Thyroid gland (tissue), 4 donors: ENCODE measurements around the gene TBC1D4. TPM values are rescaled to one million over a fixed set of nuclear protein-coding genes. Genes with fewer than 3 reads are reported as not detected.

Experiments used
- DNase-seq, 2 donors: peaks; one replicate each; pipeline ENCODE4 v3.0.0-alpha.2; 2019
- H3K27ac ChIP-seq, 3 donors: fragments of 200-600 bp; sonication (generic); 1 replicate in 2 of 3; 2 replicates in 1 of 3; pipeline ENCODE4 v1.5.1; 2016 to 2019; ENCODE audit warnings: mild to moderate bottlenecking in 1 of 3, moderate library complexity in 1 of 3
- H3K27me3 ChIP-seq: fragments of 200-600 bp; sonication (generic); one replicate; pipeline ENCODE4 v1.5.1; 2019
- H3K36me3 ChIP-seq, 2 donors: fragments of 200-600 bp; sonication (generic); one replicate each; pipeline ENCODE4 v1.5.1; 2016 to 2019
- H3K4me1 ChIP-seq, 2 donors: fragments of 200-600 bp; sonication (generic); one replicate each; pipeline ENCODE4 v1.5.1; 2017 to 2019
- H3K4me3 ChIP-seq, 3 donors: fragments of 200-600 bp; sonication (generic); replicated peaks in 1 of 3; 1 replicate in 2 of 3; 2 replicates in 1 of 3; pipeline ENCODE4 v1.5.1; 2016; ENCODE audit warnings: mild to moderate bottlenecking in 1 of 3
- H3K9me3 ChIP-seq: fragments of 200-600 bp; sonication (generic); one replicate; pipeline ENCODE4 v1.5.1; 2017
- CTCF ChIP-seq, 6 experiments: fragments of 200-600 bp in 3 of 6; fragments of 450-650 bp in 3 of 6; sonication (generic) in 3 of 6; IDR thresholded peaks; one replicate each; pipeline ENCODE4 v1.5.1; 2016 to 2019; ENCODE audit warnings: antibody characterized with exemption in 6 of 6, mild to moderate bottlenecking in 2 of 6, inconsistent platforms in 1 of 6, moderate library complexity in 1 of 6
- POLR2A ChIP-seq, 2 donors: fragments of 450-650 bp; IDR thresholded peaks; one replicate each; pipeline ENCODE4 v1.6.1; 2017; ENCODE audit warnings: antibody characterized with exemption in 2 of 2, mild to moderate bottlenecking in 2 of 2, moderate library complexity in 1 of 2
- WGBS, 2 donors: methylation state at CpG; one replicate each; pipeline ENCODE4 v1.1.5; 2017; 5-methylcytosine and 5-hydroxymethylcytosine counted together
- intact Hi-C: fragments of 100-400 bp; cut with DNase I; formaldehyde crosslinking; loops from one replicate; pipeline ENCODE4 v1.15.1; 2023
- total RNA-seq, 4 donors: library from RNA; depleted of rRNA; stranded (reverse); fragments of >200 nt; gene quantifications; one replicate each; pipeline ENCODE4 v1.2.3, GENCODE V29; 2016

The TBC1D4 gene
- total RNA-seq, 4 donors from 2014 or later: 42.5 to 72.6 (median 70.6) TPM

GRCh38 chr13:75321084-75321483 is 160.9 kb downstream of the TBC1D4 start:
- intact Hi-C loops: no loop called here
- H3K27ac ChIP-seq: no peak overlapping the region
- 90 to 98% methylated on average over 3 of the region's 3 CpGs for WGBS, 2 donors

DNA sequence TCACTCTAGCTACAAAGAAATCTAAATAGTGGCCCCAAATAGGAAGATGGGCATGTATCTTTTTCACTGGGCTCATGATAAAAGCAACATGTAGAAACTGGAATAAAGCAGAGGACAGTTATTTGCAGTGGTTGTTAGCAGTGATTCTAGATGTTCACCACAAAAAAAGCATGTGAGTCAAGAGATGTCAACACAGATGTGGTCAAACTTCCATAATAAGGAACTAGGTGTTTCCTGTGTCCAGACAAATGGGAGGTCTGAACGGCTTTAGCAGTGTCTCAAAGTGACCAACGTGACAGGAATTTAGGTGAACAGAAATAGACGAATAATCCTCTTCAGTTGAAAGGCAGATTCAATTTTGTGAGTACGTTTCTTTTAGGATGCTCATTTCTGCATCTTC is 162.7 kb downstream of the TBC1D4 start:
- Histone ChIP-seq H3K4me1 (no peaks in the 10 kb centered on the region), H3K4me3 (no peak overlapping the region), H3K9me3 (no peaks in the 10 kb centered on the region), H3K27ac (no peak overlapping the region), H3K36me3 (no peaks in the 10 kb centered on the region), H3K27me3 (no peaks in the 10 kb centered on the region)
- WGBS, 2 donors: 75 to 85% methylated on average over 4 of the region's 4 CpGs
- DNase-seq: no peak
- no peak for TF ChIP-seq POLR2A (IDR thresholded peaks at IDR 0.05)
- no peak for TF ChIP-seq CTCF (IDR thresholded peaks at IDR 0.05)
- intact Hi-C loops: no loop called here

More at GRCh38 chr13:75321084-75321483, 160.9 kb downstream of the TBC1D4 start:
- no peaks in the 10 kb centered on the region for H3K9me3 ChIP-seq
- H3K36me3 ChIP-seq: peaks cover 0 to 5% of the 10 kb centered on the region in 2 donors
- no peaks in the 10 kb centered on the region for H3K4me1 ChIP-seq
- TF ChIP-seq CTCF (IDR thresholded peaks at IDR 0.05) (no peak), POLR2A (IDR thresholded peaks at IDR 0.05) (no peak)
- H3K4me3 ChIP-seq: no peak overlapping the region
- no peak for DNase-seq
- H3K27me3 ChIP-seq: no peaks in the 10 kb centered on the region

DNA sequence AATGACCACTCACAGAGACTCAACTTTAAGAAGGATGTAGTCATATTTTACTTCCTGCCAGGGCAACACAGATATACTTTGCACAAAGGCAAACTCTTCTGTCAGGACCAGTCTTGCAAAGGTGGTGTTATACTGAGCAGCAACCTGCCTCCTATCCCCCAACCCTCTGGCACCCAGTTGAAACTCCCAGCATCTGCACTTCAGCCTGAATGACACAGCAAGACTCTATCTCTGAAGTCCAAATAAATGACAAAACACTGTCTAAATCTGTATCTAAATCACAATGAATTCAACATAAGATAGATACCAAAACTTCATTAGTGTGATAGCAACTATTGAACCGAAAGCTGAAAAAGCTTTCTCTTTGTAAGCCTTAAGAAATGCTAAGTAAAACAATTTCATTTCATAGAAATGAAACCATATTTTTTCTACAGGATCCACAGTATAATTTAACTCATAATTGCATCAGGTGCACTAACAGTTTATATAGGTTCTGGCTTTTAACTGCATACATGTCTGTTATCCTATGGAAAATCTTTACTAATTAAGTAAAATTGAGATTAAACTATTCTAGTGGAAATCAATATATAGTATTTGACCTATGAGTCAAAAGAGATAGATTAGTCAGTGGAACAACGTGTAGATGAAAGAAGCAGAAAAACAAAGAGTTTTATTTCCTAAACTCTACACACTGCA is 163.7 kb downstream of the TBC1D4 start:
- no peaks in the 10 kb centered on the region for H3K27me3 ChIP-seq
- DNase-seq: no peak
- H3K36me3 ChIP-seq: no peaks in the 10 kb centered on the region
- 90 to 93% methylated on average over 2 of the region's 2 CpGs for WGBS, 2 donors
- no peak for TF ChIP-seq CTCF (IDR thresholded peaks at IDR 0.05)
- TF ChIP-seq POLR2A (IDR thresholded peaks at IDR 0.05): no peak
- no peaks in the 10 kb centered on the region for H3K9me3 ChIP-seq
- no peak overlapping the region for H3K27ac ChIP-seq
- intact Hi-C loops: no loop called here
- no peak overlapping the region for H3K4me3 ChIP-seq
- H3K4me1 ChIP-seq: no peaks in the 10 kb centered on the region

DNA sequence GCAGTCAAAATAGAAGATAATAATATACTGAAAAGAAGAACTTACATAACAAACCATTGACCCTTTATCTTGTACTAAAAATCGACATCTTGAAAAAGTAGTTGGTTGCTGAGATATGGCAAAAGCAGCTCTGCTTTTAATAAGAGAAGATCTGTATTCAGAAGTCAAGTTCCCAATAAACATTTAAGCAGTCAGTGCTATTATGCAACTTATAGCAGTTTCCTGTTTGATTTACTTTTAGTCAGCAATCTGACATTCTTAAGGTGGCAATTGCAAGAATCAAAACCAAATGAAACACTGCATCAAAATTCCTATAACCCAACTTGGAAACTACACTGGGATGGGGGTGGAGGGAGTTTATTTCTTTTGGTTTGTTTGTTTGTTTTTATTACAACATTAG is 165.5 kb downstream of the TBC1D4 start:
- Histone ChIP-seq H3K4me1 (no peaks in the 10 kb centered on the region), H3K36me3 (no peaks in the 10 kb centered on the region), H3K27me3 (no peaks in the 10 kb centered on the region), H3K9me3 (no peaks in the 10 kb centered on the region), H3K27ac (no peak overlapping the region), H3K4me3 (no peak overlapping the region)
- intact Hi-C loops: no loop called here
- TF ChIP-seq POLR2A (IDR thresholded peaks at IDR 0.05): no peak
- no peak for TF ChIP-seq CTCF (IDR thresholded peaks at IDR 0.05)
- 76 to 81% methylated on average over 1 of the region's 1 CpG for WGBS, 2 donors
- no peak for DNase-seq

- no peak overlapping the region for H3K27ac ChIP-seq
- H3K27me3 ChIP-seq: no peaks in the 10 kb centered on the region
- no peaks in the 10 kb centered on the region for H3K4me1 ChIP-seq
- no peaks in the 10 kb centered on the region for H3K9me3 ChIP-seq
- WGBS, 2 donors: 95 to 98% methylated on average over 2 of the region's 2 CpGs
- H3K36me3 ChIP-seq: peaks cover 0 to 5% of the 10 kb centered on the region in 2 donors
- TF ChIP-seq CTCF (IDR thresholded peaks at IDR 0.05) (no peak), POLR2A (IDR thresholded peaks at IDR 0.05) (no peak)
- H3K4me3 ChIP-seq: no peak overlapping the region
- intact Hi-C loops: no loop called here
- no peak for DNase-seq
Observed at GRCh38 chr13:75312884-75313520, 169.0 kb downstream of the TBC1D4 start.
